NCI-H2081 treated with DMSO at 0.1 percent for 48 hours (cell line): Measurements from ENCODE around the gene EVX2.

Source experiments
- DNase-seq: peaks from one replicate; lab custom pipeline; 2025; lab: John Stamatoyannopoulos, UW

Gene EVX2

DNA sequence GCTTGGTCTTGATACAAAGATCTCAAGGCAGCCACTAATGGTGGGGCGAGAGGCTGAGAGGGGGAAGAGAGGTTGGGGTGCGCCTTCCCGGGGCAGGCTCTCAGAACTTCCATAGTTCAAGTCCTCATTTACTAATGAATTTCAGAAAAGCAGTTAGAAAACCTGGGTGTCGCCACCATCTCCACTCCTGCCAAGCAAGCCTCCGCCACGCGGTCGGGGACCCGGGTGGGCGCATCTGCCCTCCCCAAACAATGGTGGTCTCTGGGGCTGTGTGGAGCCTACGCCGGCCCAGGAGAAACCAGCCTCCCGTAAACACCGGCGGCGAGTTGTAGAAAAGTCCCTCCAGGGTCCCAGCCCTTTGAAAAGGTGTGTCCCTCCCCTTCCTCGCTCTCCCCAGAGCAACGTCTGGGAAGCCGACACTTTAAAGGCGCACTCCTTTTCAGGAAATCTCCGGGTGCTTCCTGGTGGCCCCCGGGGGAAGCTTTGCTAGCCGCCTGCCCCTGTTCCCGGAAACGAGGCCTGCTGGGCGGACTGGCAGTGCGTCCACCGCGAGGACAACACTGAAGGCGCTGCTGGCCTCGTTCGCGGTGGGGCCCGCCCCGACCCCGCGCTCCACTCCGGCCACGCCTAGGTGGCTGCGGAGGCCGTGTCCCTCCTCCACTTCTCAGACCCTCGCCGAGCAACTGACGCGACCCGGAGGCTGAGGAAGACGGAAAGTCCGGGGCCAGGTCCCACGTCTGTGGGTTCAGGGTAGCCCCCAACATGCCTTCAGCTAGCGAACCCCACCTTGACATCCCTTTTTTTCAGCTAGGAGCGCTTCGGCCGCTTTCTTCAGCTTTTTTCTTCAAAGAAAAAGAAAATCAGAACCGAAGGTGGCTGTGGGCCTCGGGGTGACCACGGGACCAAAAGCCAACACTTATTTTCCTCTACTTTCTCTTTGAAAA lies 16.8 kb downstream of the EVX2 start:
- no peak for DNase-seq

DNA sequence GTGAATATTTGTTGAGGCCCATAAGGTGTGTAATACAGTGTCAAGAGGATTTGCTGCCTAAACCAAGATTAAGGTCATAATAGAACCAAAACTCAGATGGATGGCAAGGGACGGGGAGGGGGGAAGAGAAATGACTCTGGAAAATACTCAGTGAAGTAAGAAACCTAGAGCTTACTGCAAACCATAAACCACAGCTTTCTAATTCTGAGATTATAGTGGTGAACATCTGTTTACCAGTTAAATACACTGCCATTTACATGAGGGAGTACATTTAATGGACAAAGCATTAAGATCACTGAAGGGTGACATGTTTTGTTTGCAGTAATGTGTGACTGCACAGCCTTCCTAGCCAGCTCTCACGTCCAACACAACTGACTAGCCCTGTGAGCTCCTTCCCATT lies 19.8 kb downstream of the EVX2 start:
- peak; percentile 49 for DNase-seq

DNA sequence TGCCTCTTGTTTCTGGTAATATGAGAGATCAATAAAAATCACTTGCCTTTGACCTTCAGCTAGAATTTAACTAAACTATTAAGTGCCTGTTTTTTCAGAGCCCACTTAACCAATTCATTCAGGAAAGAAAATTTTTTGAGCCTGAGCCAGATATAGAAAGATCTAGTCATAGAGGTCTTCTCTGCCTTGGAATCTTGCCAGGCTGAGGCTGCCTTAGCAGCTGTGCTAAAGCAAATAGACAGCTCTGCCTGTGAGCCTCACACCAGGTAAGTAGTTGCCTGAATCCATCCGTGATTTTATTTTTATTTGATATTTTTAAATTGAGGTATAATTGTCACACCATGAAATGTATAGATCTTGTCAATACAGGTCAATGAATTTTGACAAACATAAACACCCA lies 27.4 kb downstream of the EVX2 start:
- DNase-seq = peak; percentile 48

DNA sequence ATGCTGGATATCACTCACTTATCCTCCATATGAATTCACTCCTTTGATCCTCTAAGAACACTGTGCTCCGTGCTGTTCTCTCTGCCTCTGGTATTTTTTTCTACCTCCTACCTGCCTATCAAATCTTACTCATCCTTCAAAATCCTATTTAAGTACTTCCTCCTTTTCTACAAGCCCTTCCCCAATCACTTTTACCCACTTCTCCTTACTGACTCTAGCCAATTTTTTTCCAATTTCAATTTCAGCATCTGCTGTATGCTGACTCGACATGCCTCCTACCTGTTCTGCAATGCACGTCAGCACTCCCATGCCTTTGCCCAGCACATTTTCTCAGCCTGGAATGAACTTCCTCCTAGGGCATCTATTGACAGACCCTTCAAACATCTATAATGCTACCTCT lies 44.4 kb downstream of the EVX2 start:
- no peak for DNase-seq

DNA sequence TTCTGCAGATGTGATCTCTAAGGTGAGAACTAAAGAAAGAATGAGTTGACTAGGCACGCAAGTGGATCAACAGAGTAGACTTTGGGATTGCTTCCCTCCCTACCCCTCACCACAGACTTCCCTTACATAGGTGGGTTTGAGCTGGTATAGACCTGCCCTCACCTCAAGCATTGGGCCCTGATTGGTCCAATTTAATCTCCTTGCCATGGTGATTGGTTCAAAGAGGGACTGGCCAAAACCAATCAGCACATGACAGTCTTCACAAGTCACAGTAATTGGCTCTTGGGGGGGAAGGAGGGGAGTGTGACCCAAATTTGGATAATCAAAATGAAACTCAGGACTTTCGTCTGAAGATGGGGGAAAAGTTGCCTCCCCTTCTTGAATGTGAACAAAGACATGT lies 45.1 kb downstream of the EVX2 start:
- DNase-seq = no peak

DNA sequence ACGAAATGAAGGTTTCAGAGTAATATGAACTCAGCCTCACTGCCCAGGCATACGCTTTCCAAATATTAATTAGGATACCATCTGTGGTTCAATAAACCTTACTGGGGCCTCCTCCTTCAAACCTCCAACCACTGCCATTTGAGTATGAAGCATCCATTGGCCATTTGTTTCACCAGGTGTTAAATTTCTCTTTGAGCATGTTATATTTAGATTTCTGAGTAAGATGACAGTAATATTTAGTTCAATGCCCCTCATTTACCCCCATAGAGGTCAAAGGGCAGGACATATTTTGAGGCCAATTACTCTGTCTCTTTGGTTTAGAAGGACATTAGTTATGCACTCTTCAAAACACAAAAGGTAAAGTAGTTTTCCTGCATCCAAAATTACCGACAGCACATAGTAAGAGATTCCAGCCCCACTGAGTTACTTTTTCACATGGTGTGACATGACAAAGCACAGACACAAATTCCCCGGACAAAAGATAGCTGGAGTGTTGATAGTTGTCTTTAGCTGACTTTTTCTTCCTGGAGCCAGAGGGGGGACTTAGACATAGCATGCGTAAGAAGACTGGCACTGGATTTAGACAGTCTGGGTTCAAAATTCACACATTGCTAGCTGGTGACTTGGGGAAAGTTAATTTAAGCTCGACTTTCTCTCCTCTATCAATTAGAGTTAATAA lies 48.6 kb downstream of the EVX2 start:
- DNase-seq = no peak

DNA sequence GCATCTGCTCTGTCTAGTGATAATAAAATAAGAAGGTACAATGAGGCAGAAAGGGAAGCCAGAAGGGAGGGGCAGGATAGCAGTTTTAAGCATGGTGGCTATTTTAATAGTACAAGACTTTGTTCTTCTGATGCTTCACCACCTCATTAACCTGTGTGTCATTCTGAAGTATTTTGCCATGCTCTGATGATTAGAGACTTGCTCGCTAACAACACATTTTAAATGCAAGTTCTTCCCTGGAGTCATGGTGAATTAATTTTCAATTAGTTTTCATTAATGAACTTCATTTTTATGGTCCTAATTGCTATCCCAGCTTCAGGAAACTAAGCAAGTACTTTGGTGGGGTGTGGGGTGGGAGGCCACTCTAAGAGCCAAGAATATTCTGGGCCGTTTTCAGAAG lies 56.0 kb downstream of the EVX2 start:
- no peak for DNase-seq
